ENCODE measurements around the gene PLK5. TPM values are rescaled to one million over a fixed set of nuclear protein-coding genes. Genes with fewer than 3 reads are reported as not detected.

PLK5 gene
- total and polyA plus RNA-seq, 4 donors: 0.03 TPM; not detected in 3

GRCh38 chr19:1560286-1560882 lies 36.5 kb downstream of the PLK5 start:
- no peak overlapping the region for H3K4me3 ChIP-seq (ENCODE audit: low read depth in 1 of 3, low read length in 3 of 3)
- 77% methylated on average over 25 of the region's 25 CpGs for WGBS
- DNase-seq (ENCODE audit: low spot score): no peak
- TF ChIP-seq NR2F2 (IDR thresholded peaks at IDR 0.05) (no peak), YY1 (IDR thresholded peaks at IDR 0.05) (no peak), HNF4A (conservative IDR thresholded peaks at IDR 0.05) (no peak), HNF4G (IDR thresholded peaks at IDR 0.05) (no peak), GABPA (IDR thresholded peaks at IDR 0.05 in 1 of 2, conservative IDR thresholded peaks at IDR 0.05 in 1 of 2) (no peak), FOXA1 (IDR thresholded peaks at IDR 0.05) (no peak), RAD21 (IDR thresholded peaks at IDR 0.05) (no peak)
- TF ChIP-seq, protein P1, sequence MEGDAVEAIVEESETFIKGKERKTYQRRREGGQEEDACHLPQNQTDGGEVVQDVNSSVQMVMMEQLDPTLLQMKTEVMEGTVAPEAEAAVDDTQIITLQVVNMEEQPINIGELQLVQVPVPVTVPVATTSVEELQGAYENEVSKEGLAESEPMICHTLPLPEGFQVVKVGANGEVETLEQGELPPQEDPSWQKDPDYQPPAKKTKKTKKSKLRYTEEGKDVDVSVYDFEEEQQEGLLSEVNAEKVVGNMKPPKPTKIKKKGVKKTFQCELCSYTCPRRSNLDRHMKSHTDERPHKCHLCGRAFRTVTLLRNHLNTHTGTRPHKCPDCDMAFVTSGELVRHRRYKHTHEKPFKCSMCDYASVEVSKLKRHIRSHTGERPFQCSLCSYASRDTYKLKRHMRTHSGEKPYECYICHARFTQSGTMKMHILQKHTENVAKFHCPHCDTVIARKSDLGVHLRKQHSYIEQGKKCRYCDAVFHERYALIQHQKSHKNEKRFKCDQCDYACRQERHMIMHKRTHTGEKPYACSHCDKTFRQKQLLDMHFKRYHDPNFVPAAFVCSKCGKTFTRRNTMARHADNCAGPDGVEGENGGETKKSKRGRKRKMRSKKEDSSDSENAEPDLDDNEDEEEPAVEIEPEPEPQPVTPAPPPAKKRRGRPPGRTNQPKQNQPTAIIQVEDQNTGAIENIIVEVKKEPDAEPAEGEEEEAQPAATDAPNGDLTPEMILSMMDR (IDR thresholded peaks at IDR 0.05; ENCODE audit: low read depth, low read length, missing input control): no peak
- H3K27ac ChIP-seq (ENCODE audit: low read depth in 1 of 2, low read length in 2 of 2): no peak overlapping the region
- peaks cover 0 to 3% (median 0%) of the 10 kb centered on the region in 4 donors for H3K36me3 ChIP-seq (ENCODE audit: control insufficient read depth in 4 of 4, insufficient read depth in 3 of 4, low read depth in 1 of 4, low read length in 3 of 4)
- H3K4me1 ChIP-seq (ENCODE audit: control insufficient read depth in 4 of 4, insufficient read depth in 4 of 4, low read length in 3 of 4): no peaks in the 10 kb centered on the region
- H3K9ac ChIP-seq (ENCODE audit: low read depth in 1 of 2, low read length in 2 of 2): no peak overlapping the region
- no peaks in the 10 kb centered on the region for H3K27me3 ChIP-seq (ENCODE audit: control insufficient read depth in 4 of 4, insufficient read depth in 4 of 4, low read length in 3 of 4)
- no peaks in the 10 kb centered on the region for H3K9me3 ChIP-seq (ENCODE audit: control insufficient read depth in 4 of 4, low read length in 3 of 4)

DNA sequence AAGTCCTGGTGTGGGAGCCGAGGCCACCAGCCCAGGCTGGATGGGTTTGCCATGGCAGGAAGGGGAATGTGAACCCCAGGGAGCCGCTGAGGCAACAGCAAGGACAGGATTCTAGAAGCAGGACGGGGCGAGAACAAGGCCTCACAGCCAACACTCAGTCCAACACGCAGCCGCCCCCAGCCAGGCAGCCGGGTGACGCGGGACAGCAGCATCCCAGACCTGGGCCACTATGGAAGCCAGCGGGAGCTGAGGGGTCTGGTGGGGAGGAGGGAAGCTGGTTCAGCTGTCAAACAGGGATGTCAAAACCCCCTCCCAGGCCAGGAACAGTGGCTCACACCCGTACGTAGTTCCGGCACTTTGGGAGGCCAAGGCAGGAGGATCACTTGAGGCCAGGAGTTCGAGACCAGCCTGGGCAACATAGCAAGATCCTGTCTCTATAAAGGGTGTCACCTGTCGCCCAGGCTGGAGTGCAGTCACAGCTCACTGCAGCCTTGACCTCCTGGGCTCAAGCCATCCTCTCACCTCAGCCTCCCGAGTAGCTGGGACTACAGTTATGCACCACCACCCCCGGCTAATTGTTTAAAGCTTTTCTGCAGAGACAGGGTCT lies 37.5 kb downstream of the PLK5 start:
- no peaks in the 10 kb centered on the region for H3K27me3 ChIP-seq (ENCODE audit: control insufficient read depth in 4 of 4, insufficient read depth in 4 of 4, low read length in 3 of 4)
- no peak overlapping the region for H3K27ac ChIP-seq (ENCODE audit: low read depth in 1 of 2, low read length in 2 of 2)
- no peak for TF ChIP-seq YY1 (IDR thresholded peaks at IDR 0.05)
- TF ChIP-seq HNF4G (IDR thresholded peaks at IDR 0.05): no peak
- no peak for TF ChIP-seq NR2F2 (IDR thresholded peaks at IDR 0.05)
- TF ChIP-seq SP1 (IDR thresholded peaks at IDR 0.05): no peak
- TF ChIP-seq RAD21 (IDR thresholded peaks at IDR 0.05): no peak
- TF ChIP-seq TAF1 (conservative IDR thresholded peaks at IDR 0.05): no peak
- TF ChIP-seq, protein P2, sequence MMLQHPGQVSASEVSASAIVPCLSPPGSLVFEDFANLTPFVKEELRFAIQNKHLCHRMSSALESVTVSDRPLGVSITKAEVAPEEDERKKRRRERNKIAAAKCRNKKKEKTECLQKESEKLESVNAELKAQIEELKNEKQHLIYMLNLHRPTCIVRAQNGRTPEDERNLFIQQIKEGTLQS (IDR thresholded peaks at IDR 0.05): no peak
- TF ChIP-seq MAX (IDR thresholded peaks at IDR 0.05): no peak
- TF ChIP-seq ZBTB33 (IDR thresholded peaks at IDR 0.05): no peak
- TF ChIP-seq, protein P3, sequence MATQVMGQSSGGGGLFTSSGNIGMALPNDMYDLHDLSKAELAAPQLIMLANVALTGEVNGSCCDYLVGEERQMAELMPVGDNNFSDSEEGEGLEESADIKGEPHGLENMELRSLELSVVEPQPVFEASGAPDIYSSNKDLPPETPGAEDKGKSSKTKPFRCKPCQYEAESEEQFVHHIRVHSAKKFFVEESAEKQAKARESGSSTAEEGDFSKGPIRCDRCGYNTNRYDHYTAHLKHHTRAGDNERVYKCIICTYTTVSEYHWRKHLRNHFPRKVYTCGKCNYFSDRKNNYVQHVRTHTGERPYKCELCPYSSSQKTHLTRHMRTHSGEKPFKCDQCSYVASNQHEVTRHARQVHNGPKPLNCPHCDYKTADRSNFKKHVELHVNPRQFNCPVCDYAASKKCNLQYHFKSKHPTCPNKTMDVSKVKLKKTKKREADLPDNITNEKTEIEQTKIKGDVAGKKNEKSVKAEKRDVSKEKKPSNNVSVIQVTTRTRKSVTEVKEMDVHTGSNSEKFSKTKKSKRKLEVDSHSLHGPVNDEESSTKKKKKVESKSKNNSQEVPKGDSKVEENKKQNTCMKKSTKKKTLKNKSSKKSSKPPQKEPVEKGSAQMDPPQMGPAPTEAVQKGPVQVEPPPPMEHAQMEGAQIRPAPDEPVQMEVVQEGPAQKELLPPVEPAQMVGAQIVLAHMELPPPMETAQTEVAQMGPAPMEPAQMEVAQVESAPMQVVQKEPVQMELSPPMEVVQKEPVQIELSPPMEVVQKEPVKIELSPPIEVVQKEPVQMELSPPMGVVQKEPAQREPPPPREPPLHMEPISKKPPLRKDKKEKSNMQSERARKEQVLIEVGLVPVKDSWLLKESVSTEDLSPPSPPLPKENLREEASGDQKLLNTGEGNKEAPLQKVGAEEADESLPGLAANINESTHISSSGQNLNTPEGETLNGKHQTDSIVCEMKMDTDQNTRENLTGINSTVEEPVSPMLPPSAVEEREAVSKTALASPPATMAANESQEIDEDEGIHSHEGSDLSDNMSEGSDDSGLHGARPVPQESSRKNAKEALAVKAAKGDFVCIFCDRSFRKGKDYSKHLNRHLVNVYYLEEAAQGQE (IDR thresholded peaks at IDR 0.05): no peak
- TF ChIP-seq, protein P1 (IDR thresholded peaks at IDR 0.05; ENCODE audit: low read depth, low read length, missing input control): no peak
- TF ChIP-seq JUND (IDR thresholded peaks at IDR 0.05): no peak
- TF ChIP-seq GABPA (IDR thresholded peaks at IDR 0.05 in 1 of 2, conservative IDR thresholded peaks at IDR 0.05 in 1 of 2): no peak
- no peak for TF ChIP-seq HNF4A (conservative IDR thresholded peaks at IDR 0.05)
- no peak for TF ChIP-seq FOXA2 (IDR thresholded peaks at IDR 0.05)
- no peak overlapping the region for H3K4me3 ChIP-seq (ENCODE audit: low read depth in 1 of 3, low read length in 3 of 3)
- DNase-seq (ENCODE audit: low spot score): no peak
- WGBS: 95% methylated on average over 17 of the region's 17 CpGs
- H3K4me1 ChIP-seq (ENCODE audit: control insufficient read depth in 4 of 4, insufficient read depth in 4 of 4, low read length in 3 of 4): peaks cover 0 to under 1% (median 0%) of the 10 kb centered on the region in 4 donors
- H3K9ac ChIP-seq (ENCODE audit: low read depth in 1 of 2, low read length in 2 of 2): no peak overlapping the region
- no peaks in the 10 kb centered on the region for H3K36me3 ChIP-seq (ENCODE audit: control insufficient read depth in 4 of 4, insufficient read depth in 3 of 4, low read depth in 1 of 4, low read length in 3 of 4)
- no peaks in the 10 kb centered on the region for H3K9me3 ChIP-seq (ENCODE audit: control insufficient read depth in 4 of 4, low read length in 3 of 4)
